HG03378 (cell line): ENCODE results near the gene VCY1B.
"Not testable (repeated sequence)": the region's sequence is repeated elsewhere in the genome, so short reads cannot be mapped to it uniquely, and the experiment has no call there.

ENCODE experiments used
- ATAC-seq: cut with Tn5 transposase; IDR thresholded peaks from one replicate; pipeline ENCODE4 v1.9.1; 2021; ENCODE audit warnings: mild to moderate bottlenecking, moderate library complexity; ENCODE audit not compliant: unreplicated experiment

The VCY1B gene

DNA sequence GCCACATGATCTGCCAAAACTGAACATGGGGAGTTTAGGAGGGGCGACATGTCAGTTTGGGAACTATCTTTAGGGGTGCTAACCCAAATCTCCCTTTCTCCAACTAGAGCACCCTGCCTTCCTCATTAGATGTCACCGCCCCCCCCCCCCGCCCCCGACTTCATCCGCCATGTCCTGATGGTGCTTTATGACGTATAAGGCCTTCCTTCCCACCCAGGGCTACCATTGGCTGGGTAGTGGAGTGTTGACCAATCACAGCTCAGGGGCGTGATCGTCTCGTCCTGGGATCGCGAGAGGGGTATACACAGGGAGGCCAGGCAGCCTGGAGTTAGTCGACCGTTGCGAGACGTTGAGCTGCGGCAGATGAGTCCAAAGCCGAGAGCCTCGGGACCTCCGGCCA, at the start of gene VCY1B:
Gene VCY1B (plus strand): TSS at position 301 of the 400 bp plus-strand sequence. CDS start 63 bp downstream, at position 364.
- ATAC-seq, result not testable (repeated sequence)

DNA sequence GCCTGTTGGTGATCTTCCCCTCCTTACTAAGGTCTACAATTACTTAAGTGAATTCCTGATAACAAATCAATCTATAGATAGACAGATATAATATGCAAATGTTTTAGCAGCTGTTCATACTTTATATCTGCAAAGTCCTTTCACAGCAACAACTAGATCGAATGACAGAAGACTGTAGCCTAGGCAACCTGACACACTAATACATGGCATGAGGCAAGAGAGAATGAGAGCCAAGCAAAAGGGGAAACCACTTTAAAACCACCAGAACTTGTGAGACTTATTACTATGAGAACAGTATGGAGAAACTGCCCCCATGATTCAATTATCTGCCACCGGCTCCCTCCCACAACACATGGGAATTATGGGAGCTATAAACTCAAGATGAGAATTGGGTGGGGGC, 44.1 kb upstream of the VCY1B start:
- not testable (repeated sequence) for ATAC-seq

DNA sequence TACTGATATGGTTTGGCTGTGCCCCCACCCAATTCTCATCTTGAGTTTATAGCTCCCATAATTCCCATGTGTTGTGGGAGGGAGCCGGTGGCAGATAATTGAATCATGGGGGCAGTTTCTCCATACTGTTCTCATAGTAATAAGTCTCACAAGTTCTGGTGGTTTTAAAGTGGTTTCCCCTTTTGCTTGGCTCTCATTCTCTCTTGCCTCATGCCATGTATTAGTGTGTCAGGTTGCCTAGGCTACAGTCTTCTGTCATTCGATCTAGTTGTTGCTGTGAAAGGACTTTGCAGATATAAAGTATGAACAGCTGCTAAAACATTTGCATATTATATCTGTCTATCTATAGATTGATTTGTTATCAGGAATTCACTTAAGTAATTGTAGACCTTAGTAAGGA, 25.6 kb upstream of the VCY1B start:
- not testable (repeated sequence) for ATAC-seq

DNA sequence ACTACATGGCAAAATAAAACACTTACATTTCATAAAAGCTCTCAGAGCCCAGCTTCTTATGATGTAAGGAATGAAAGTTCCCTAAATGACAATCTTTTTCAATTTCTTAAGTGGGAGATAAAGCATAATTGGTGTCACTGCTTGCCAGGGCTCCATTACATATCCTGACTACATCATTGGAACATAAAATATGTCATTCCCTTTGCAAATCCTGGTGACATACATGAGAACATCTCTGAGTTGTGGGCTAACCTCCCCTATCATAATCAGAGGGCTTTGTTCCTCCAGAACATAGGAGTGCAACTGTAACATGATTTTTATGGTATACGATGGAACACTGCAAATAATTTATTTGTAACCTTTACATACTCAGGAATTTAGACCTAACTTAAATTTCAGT, 29.9 kb downstream of the VCY1B start:
- ATAC-seq, result no peak
